AG10803 (cell line): ENCODE results near the gene BLMH.

Experiments used
- DNase-seq: peaks from one replicate; pipeline ENCODE4 v3.0.0; 2010; ENCODE audit warnings: low read depth
- H3K4me3 ChIP-seq: 2 replicates; pipeline ENCODE4 v1.5.1; 2011; ENCODE audit warnings: mild to moderate bottlenecking, low read length, control low read depth
- TF ChIP-seq, protein P1 (sequence below): conservative IDR thresholded peaks from 2 replicates; pipeline ENCODE4 v1.5.1; 2011; ENCODE audit warnings: mild to moderate bottlenecking, low read length, control low read depth, inconsistent platforms

BLMH gene

DNA sequence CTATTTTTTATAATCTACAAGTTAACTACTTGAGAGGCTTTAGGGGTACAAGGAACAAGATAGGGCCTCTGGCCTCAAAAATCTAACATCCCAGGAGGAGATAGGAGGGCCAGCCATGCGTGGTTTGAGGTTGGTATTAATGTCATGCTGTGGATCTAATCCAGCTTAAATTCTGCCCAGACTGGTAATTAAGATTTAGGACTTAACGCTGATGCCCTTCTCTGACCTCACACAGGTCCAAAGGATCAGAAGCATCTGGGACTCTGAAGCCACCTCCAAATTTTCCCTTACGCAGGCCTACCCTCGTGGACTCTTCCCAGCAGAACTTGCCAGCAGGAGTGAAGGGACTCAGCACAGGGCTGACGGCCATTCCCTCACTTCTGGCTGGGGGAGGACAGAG is 71.3 kb downstream of the BLMH start:
- no peak for DNase-seq
- H3K4me3 ChIP-seq = no peak overlapping the region
- TF ChIP-seq, protein P1, sequence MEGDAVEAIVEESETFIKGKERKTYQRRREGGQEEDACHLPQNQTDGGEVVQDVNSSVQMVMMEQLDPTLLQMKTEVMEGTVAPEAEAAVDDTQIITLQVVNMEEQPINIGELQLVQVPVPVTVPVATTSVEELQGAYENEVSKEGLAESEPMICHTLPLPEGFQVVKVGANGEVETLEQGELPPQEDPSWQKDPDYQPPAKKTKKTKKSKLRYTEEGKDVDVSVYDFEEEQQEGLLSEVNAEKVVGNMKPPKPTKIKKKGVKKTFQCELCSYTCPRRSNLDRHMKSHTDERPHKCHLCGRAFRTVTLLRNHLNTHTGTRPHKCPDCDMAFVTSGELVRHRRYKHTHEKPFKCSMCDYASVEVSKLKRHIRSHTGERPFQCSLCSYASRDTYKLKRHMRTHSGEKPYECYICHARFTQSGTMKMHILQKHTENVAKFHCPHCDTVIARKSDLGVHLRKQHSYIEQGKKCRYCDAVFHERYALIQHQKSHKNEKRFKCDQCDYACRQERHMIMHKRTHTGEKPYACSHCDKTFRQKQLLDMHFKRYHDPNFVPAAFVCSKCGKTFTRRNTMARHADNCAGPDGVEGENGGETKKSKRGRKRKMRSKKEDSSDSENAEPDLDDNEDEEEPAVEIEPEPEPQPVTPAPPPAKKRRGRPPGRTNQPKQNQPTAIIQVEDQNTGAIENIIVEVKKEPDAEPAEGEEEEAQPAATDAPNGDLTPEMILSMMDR = no peak

DNA sequence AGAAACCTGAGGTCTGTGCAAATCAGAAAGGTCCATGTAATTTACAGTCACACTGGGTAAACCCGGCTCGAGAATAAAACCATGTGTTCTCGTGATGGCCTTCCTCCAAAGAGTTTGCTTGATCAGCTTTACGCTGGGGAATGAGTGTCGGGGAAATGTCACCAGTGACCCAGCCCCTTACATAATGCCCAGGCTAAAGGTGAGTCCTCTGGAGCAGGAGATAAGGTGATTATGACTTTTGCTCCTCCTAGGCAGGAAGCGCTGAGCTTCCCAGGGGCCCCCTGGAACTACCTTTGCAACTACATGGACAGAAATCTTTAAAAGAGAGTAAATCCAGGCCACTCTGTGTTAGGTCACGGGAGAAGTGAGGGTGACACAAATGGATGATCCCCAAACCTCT is 71.9 kb downstream of the BLMH start:
- H3K4me3 ChIP-seq = no peak overlapping the region
- TF ChIP-seq, protein P1 = no peak
- DNase-seq = no peak

DNA sequence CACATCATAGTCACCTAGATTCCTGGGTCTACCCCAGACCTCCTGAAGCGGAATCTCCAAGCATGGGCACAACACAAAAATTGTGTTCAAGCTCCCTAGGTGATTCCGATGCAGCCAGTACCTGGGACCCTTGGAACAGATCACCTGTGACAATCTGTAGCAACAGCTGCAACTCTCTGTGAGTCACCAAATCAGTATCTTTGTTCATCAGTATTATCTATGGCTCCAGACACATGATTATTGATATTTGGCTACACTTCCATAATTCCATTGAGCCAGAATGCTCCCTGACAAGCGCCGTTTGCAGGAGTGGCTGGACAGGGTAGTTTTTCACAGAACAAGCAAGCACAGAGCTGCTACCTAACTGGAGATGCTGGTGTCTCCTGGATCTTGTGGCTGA is 72.4 kb downstream of the BLMH start:
- no peak for DNase-seq
- TF ChIP-seq, protein P1 = no peak
- no peak overlapping the region for H3K4me3 ChIP-seq

DNA sequence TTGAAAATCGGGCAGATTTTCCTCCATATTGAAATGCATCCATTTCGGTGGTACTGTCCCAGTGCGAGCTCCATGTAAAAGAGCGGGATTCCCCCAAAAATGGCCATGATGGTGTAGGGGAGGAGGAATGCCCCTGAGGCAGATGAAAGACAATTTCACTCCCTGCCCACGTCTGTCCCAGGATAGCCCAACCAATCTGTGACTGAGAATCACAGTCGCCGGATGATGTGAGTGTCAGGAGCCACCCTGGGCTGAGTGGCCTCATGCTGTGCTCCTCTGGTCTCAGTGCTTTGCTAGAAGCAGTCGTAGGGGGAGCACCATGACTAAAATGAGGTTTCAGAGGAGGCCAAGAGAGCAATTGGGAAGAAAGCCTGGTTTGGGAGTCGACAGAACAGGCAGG is 72.9 kb downstream of the BLMH start:
- TF ChIP-seq, protein P1 = no peak

DNA sequence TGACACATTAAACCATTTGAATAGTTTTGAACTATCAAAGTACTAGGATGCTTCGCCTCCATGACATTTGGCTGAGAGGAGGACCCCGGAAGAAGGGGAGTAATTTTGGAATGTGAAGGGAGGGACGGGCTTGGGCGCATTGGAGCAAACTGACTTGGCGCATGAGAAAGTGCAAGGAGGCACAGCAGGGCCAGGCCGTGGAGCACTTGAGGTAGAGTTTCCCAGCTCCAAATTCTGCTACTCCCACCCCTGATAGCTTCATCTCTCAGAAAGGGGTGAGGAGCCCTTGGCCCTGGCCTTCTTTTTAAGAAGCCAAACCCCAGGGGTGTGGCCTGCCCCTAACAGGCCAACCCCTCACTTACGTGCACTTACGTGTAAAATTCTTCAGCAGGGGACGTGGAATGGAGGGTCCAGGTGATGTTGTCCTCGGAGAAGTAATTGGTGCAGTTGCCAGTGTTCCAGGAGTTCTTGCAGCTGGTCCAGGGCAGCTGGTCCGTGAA is 73.9 kb downstream of the BLMH start:
- no peak for DNase-seq
- no peak overlapping the region for H3K4me3 ChIP-seq
- TF ChIP-seq, protein P1 = no peak

More for the DNA sequence above, 72.9 kb downstream of the BLMH start:
- no peak for DNase-seq
- H3K4me3 ChIP-seq = no peak overlapping the region

DNA sequence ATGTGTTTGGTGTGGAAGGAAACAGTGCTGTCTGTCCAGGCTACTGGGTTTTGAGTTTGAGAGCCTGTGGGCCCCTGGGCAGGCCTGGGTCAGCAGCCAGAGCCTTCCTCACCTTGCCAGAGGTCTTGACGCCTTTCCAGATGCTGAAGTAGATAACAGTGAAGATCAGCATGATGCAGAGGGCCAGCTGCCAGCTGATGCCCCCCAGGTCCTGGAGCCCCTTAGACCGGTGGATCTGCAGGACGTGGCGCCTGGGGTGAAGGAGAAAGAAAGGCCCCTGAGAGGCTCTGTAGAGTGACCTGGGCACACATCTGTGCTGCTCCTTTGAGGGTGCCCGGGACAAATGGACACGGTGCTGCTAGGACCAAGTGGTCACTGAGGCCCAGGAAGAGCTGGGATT is 74.7 kb downstream of the BLMH start:
- no peak for DNase-seq
- no peak overlapping the region for H3K4me3 ChIP-seq
- TF ChIP-seq, protein P1 = no peak

DNA sequence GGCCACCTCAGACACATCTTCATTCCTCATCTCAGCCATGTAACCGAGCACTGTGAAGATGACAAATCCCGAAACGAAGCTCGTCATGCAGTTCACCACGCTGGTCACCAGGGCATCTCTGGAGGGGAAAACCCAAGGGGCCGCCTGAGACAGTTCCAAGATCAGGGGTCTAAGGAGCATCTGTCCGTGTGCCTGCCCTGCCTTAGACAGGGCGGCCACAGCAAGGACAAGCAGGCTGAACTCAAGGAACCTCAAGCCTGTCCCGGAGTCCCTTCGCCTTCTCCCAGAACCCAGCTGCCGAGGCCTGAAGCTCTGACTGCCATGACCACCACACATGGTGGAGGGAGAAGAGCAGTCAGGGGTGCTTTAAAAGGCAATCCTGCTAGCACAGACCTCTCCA is 79.0 kb downstream of the BLMH start:
- TF ChIP-seq, protein P1 = no peak
- H3K4me3 ChIP-seq = no peak overlapping the region
- DNase-seq = no peak
